Spleen (tissue), 7 donors: ENCODE measurements around the gene CMPK2.

Experiments
- CTCF ChIP-seq, 11 experiments: fragments of 200-600 bp in 7 of 11; fragments of 450-650 bp in 4 of 11; sonication (generic) in 4 of 11; IDR thresholded peaks in 8 of 11; conservative IDR thresholded peaks in 3 of 11; 1 replicate in 7 of 11; 2 replicates in 4 of 11; pipeline versions ENCODE4 v1.4.0 to v1.8.0; 2016 to 2021; ENCODE audit warnings: antibody characterized with exemption in 11 of 11, inconsistent platforms in 4 of 11, mild to moderate bottlenecking in 1 of 11
- POLR2AphosphoS5 ChIP-seq, 3 donors: sonication (generic); formaldehyde crosslinking; IDR thresholded peaks; one replicate each; pipeline ENCODE4 v1.5.1; 2017; ENCODE audit warnings: antibody characterized with exemption in 3 of 3
- donor health status: DM: no; HTN: no; CAD: no; lungs with moderate emphysema.
- donor health status: DM: no; HTN: no; CAD: no.
- donor health status: DM: no; HTN: no; CAD: no.

DNA sequence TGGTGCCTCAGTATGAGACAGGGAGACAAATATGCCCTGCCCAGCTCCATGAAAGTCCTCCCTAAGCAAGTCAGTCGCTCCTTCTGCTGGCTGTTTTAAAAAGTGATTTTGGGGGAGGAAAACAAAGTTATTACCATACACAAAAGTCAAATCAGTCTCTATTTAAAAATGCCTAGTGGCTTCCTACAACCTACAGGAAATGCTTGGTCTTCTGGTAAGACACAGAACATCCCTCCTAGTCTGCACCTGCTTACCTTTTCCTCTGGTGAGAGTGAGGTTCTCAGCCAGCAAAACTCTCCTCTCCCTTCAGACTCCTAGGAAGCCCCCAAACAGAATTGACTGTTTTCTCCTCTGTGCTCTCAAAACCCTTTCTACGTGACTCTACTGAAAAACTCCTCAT lies 13.5 kb downstream of the CMPK2 start:
- TF ChIP-seq POLR2AphosphoS5 (IDR thresholded peaks at IDR 0.05) (no peak), CTCF (IDR thresholded peaks at IDR 0.05 in 8 of 11, conservative IDR thresholded peaks at IDR 0.05 in 3 of 11) (no peak)
